Epithelial cell of proximal tubule (primary cell): ENCODE results near the gene NONO. TPM values are rescaled to one million over a fixed set of nuclear protein-coding genes. Genes with fewer than 3 reads are reported as not detected.

Experiments used
- total RNA-seq: library from RNA; depleted of rRNA; stranded (reverse); fragments of >200 nt; gene quantifications from 2 replicates; pipeline ENCODE4 v1.2.3, GENCODE V29; 2015

NONO gene
- total RNA-seq, 1 donor from 2014 or later: 435 TPM

Other genes with a start within 250 kb of the NONO start
- 50.9 and 53.0 TPM in 2 replicates for gene SNX12, start 215.3 kb upstream of the NONO start, total RNA-seq
- gene FOXO4, start 187.8 kb upstream of the NONO start, total RNA-seq: 2.7 and 4.7 TPM in 2 replicates
- not detected in 2 replicates for gene CXorf65, start 176.9 kb upstream of the NONO start, total RNA-seq
- gene IL2RG, start 172.1 kb upstream of the NONO start, total RNA-seq: not detected in 2 replicates
- 13.4 and 14.9 TPM in 2 replicates for gene MED12, start 165.0 kb upstream of the NONO start, total RNA-seq
- not detected in 2 replicates for gene NLGN3, start 138.8 kb upstream of the NONO start, total RNA-seq
- gene GJB1, start 60.4 kb upstream of the NONO start, total RNA-seq: 0.07 and 0.40 TPM in 2 replicates
- 13.8 and 14.6 TPM in 2 replicates for gene ZMYM3, start 29.5 kb upstream of the NONO start, total RNA-seq
- 0.29 and 0.52 TPM in 2 replicates for gene ITGB1BP2, start 18.1 kb downstream of the NONO start, total RNA-seq
- 11.1 and 16.7 TPM in 2 replicates for gene TAF1, start 82.7 kb downstream of the NONO start, total RNA-seq
- gene OGT, start 249.5 kb downstream of the NONO start, total RNA-seq: 42.5 and 49.6 TPM in 2 replicates